HepG2 (cell line): Measurements from ENCODE around the gene SYCE3. TPM values are rescaled to one million over a fixed set of nuclear protein-coding genes. Genes with fewer than 3 reads are reported as not detected.
A peak's percentile ranks its signal among the peaks of the same experiment; 100 is the strongest.

Experiments used
- ATF4 ChIP-seq, 2 experiments: fragments of 450-650 bp in 1 of 2; sonication (generic) in 1 of 2; formaldehyde crosslinking; IDR thresholded peaks; 2 replicates each; pipeline versions ENCODE4 v1.5.0 to v1.8.0; 2020 to 2022; ENCODE audit warnings: mild to moderate bottlenecking in 1 of 2, missing genetic modification reagents in 1 of 2
- CSRNP1 ChIP-seq: sonication (generic); formaldehyde crosslinking; IDR thresholded peaks from 2 replicates; pipeline ENCODE4 v1.8.1; 2023; ENCODE audit warnings: mild to moderate bottlenecking, missing genetic modification reagents
- FOXJ3 ChIP-seq: sonication (generic); formaldehyde crosslinking; IDR thresholded peaks from 2 replicates; pipeline ENCODE4 v1.4.0; 2020; ENCODE audit warnings: missing genetic modification reagents, mild to moderate bottlenecking, borderline replicate concordance
- HDAC1 ChIP-seq: sonication (generic); formaldehyde crosslinking; IDR thresholded peaks from 2 replicates; pipeline ENCODE4 v1.5.1; 2020; ENCODE audit warnings: mild to moderate bottlenecking, missing genetic modification reagents
- JUN ChIP-seq: sonication (generic); formaldehyde crosslinking; IDR thresholded peaks from 2 replicates; pipeline ENCODE4 v1.4.0; 2020; ENCODE audit warnings: mild to moderate bottlenecking, missing genetic modification reagents
- MTA1 ChIP-seq: sonication (generic); formaldehyde crosslinking; IDR thresholded peaks from 2 replicates; pipeline ENCODE4 v1.4.0; 2020; ENCODE audit warnings: missing genetic modification reagents, mild to moderate bottlenecking, borderline replicate concordance
- NFKBIZ ChIP-seq: IDR thresholded peaks from 2 replicates; pipeline ENCODE4 v1.6.1; 2018; ENCODE audit warnings: missing genetic modification reagents, missing compliant biosample characterization
- NONO ChIP-seq, 2 experiments: fragments of 450-650 bp in 1 of 2; sonication (generic) in 1 of 2; formaldehyde crosslinking in 1 of 2; IDR thresholded peaks in 1 of 2; conservative IDR thresholded peaks in 1 of 2; 2 replicates each; pipeline versions ENCODE4 v1.6.1 to v1.8.0; 2017 to 2022; ENCODE audit warnings: mild to moderate bottlenecking in 1 of 2, missing genetic modification reagents in 1 of 2, moderate library complexity in 1 of 2
- REPIN1 ChIP-seq: sonication (generic); formaldehyde crosslinking; IDR thresholded peaks from 2 replicates; pipeline ENCODE4 v1.8.0; 2022; ENCODE audit warnings: missing genetic modification reagents, low read depth, mild to moderate bottlenecking, borderline replicate concordance
- SCMH1 ChIP-seq: sonication (generic); formaldehyde crosslinking; IDR thresholded peaks from 2 replicates; pipeline ENCODE4 v1.9.0; 2021; ENCODE audit warnings: missing genetic modification reagents, mild to moderate bottlenecking, borderline replicate concordance
- SMAD3 ChIP-seq: sonication (generic); formaldehyde crosslinking; IDR thresholded peaks from 2 replicates; pipeline ENCODE4 v1.4.0; 2020; ENCODE audit warnings: missing genetic modification reagents
- TOPORS ChIP-seq: sonication (generic); formaldehyde crosslinking; IDR thresholded peaks from 2 replicates; pipeline ENCODE4 v1.8.0; 2023; ENCODE audit warnings: mild to moderate bottlenecking, missing genetic modification reagents
- ZFX ChIP-seq: sonication (generic); formaldehyde crosslinking; IDR thresholded peaks from 2 replicates; pipeline ENCODE4 v1.4.0; 2020; ENCODE audit warnings: mild to moderate bottlenecking, low read depth, missing genetic modification reagents, moderate library complexity
- ZNF180 ChIP-seq: sonication (generic); formaldehyde crosslinking; IDR thresholded peaks from 2 replicates; pipeline ENCODE4 v1.4.0; 2020; ENCODE audit warnings: low read depth, missing genetic modification reagents, borderline replicate concordance
- ZNF251 ChIP-seq: sonication (generic); formaldehyde crosslinking; IDR thresholded peaks from 2 replicates; pipeline ENCODE4 v1.9.0; 2021; ENCODE audit warnings: mild to moderate bottlenecking, missing genetic modification reagents
- ZNF292 ChIP-seq: sonication (generic); formaldehyde crosslinking; IDR thresholded peaks from 2 replicates; pipeline ENCODE4 v1.8.1; 2022; ENCODE audit warnings: mild to moderate bottlenecking, low read depth, missing genetic modification reagents, borderline replicate concordance
- ZNF335 ChIP-seq: sonication (generic); formaldehyde crosslinking; IDR thresholded peaks from 2 replicates; pipeline ENCODE4 v1.4.0; 2020; ENCODE audit warnings: missing genetic modification reagents
- ZNF564 ChIP-seq: sonication (generic); formaldehyde crosslinking; IDR thresholded peaks from 2 replicates; pipeline ENCODE4 v1.8.1; 2023; ENCODE audit warnings: mild to moderate bottlenecking, missing genetic modification reagents
- ZNF576 ChIP-seq: sonication (generic); formaldehyde crosslinking; IDR thresholded peaks from 2 replicates; pipeline ENCODE4 v1.4.0; 2020; ENCODE audit warnings: mild to moderate bottlenecking, missing genetic modification reagents
- polyA plus RNA-seq, 8 experiments: library from polyadenylated mRNA; depleted of rRNA in 3 of 8; stranded (reverse) in 7 of 8; unstranded in 1 of 8; fragments of >200 nt; fragmentation: Illumina TruSeq in 4 of 8; extraction: Trizol in 4 of 8; gene quantifications; 2 replicates each; pipeline versions ENCODE4 v1.2.1 to v1.2.3, GENCODE V29; 2011 to 2016; ENCODE audit warnings: low read depth in 4 of 8, missing spikeins in 1 of 8, mixed read lengths in 1 of 8; ENCODE audit not compliant: insufficient read depth in 1 of 8
- total RNA-seq, 5 experiments: library from RNA; depleted of rRNA; stranded (reverse); fragments of >200 nt; fragmentation: Illumina TruSeq; extraction: Trizol; gene quantifications; 2 replicates each; pipeline ENCODE4 v1.2.3, GENCODE V29; 2016; ENCODE audit warnings: low read depth in 1 of 5
- TF ChIP-seq, protein P1 (sequence below): sonication (generic); formaldehyde crosslinking; IDR thresholded peaks from 2 replicates; pipeline ENCODE4 v1.4.0; 2020; ENCODE audit warnings: missing genetic modification reagents
- TF ChIP-seq, protein P2 (sequence below): sonication (generic); formaldehyde crosslinking; IDR thresholded peaks from 2 replicates; pipeline ENCODE4 v1.5.0; 2020; ENCODE audit warnings: missing genetic modification reagents
- TF ChIP-seq, protein P3 (sequence below): IDR thresholded peaks from 2 replicates; pipeline ENCODE4 v1.6.1; 2016; ENCODE audit warnings: low read depth, borderline replicate concordance

SYCE3 gene
- total and polyA plus RNA-seq, 2 of the 13 experiments (the other 11 are each of a cell fraction or from before 2014, with no cell fraction given) = not detected

- 0 out of 2 replicates have a peak, but pooled peaks have one; percentile 53 for TF ChIP-seq SMAD3 (CRISPR knock-in tag)
- TF ChIP-seq, protein P1, sequence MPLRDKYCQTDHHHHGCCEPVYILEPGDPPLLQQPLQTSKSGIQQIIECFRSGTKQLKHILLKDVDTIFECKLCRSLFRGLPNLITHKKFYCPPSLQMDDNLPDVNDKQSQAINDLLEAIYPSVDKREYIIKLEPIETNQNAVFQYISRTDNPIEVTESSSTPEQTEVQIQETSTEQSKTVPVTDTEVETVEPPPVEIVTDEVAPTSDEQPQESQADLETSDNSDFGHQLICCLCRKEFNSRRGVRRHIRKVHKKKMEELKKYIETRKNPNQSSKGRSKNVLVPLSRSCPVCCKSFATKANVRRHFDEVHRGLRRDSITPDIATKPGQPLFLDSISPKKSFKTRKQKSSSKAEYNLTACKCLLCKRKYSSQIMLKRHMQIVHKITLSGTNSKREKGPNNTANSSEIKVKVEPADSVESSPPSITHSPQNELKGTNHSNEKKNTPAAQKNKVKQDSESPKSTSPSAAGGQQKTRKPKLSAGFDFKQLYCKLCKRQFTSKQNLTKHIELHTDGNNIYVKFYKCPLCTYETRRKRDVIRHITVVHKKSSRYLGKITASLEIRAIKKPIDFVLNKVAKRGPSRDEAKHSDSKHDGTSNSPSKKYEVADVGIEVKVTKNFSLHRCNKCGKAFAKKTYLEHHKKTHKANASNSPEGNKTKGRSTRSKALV = no peak
- 0 out of 2 replicates have a peak, but pooled peaks have one; percentile 51 for TF ChIP-seq CSRNP1 (CRISPR knock-in tag)
- TF ChIP-seq ATF4 (CRISPR knock-in tag; IDR thresholded peaks at IDR 0.05) = peak in 1 of 2 experiments; percentile 71; a peak in 2 of 4 replicates
- TF ChIP-seq ZNF576 (CRISPR knock-in tag) = no peak
- no peak for TF ChIP-seq FOXJ3 (CRISPR knock-in tag)
- TF ChIP-seq, protein P2, sequence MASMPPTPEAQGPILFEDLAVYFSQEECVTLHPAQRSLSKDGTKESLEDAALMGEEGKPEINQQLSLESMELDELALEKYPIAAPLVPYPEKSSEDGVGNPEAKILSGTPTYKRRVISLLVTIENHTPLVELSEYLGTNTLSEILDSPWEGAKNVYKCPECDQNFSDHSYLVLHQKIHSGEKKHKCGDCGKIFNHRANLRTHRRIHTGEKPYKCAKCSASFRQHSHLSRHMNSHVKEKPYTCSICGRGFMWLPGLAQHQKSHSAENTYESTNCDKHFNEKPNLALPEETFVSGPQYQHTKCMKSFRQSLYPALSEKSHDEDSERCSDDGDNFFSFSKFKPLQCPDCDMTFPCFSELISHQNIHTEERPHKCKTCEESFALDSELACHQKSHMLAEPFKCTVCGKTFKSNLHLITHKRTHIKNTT = no peak
- TF ChIP-seq SCMH1 = no peak
- no peak for TF ChIP-seq ZNF251 (CRISPR knock-in tag)
- no peak for TF ChIP-seq ZNF335
- TF ChIP-seq ZNF180 = no peak
- no peak for TF ChIP-seq TOPORS (CRISPR knock-in tag)
- peak; percentile 66 for TF ChIP-seq ZFX (CRISPR knock-in tag)
- no peak for TF ChIP-seq NFKBIZ (CRISPR knock-in tag)
- TF ChIP-seq MTA1 (CRISPR knock-in tag) = peak; percentile 53; the same call in 1 of the 2 replicates
- TF ChIP-seq JUN (CRISPR knock-in tag) = no peak
- TF ChIP-seq NONO (IDR thresholded peaks at IDR 0.05) = no peak
- peak; percentile 78 for TF ChIP-seq NONO (CRISPR knock-in tag; conservative IDR thresholded peaks at IDR 0.05)
- TF ChIP-seq, protein P3, sequence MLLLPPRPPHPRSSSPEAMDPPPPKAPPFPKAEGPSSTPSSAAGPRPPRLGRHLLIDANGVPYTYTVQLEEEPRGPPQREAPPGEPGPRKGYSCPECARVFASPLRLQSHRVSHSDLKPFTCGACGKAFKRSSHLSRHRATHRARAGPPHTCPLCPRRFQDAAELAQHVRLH (CRISPR knock-in tag) = no peak
- no peak for TF ChIP-seq ZNF564 (CRISPR knock-in tag)
- peak; percentile 75 for TF ChIP-seq REPIN1 (CRISPR knock-in tag)
- TF ChIP-seq HDAC1 (CRISPR knock-in tag) = peak; percentile 99
- no peak for TF ChIP-seq ZNF292 (CRISPR knock-in tag)
Measured at GRCh38 chr22:50507991-50508884, 54.5 kb downstream of the SYCE3 start, which contains the start of gene NCAPH2 (continued).
